Endothelial cell of umbilical vein (primary cell): ENCODE data around the gene GLRX. TPM values are rescaled to one million over a fixed set of nuclear protein-coding genes. Genes with fewer than 3 reads are reported as not detected.

Source experiments
- BruUV-seq: library from RNA; stranded (reverse); fragments of 400-500 nt; replicated peaks from 2 replicates; lab custom pipeline; 2021; lab: Mats Ljungman, UMichigan
- CTCF ChIA-PET: fragments of 300-600, 350-600 bp; sonication (Branson Sonifier 250); formaldehyde crosslinking; loops from one replicate; lab custom pipeline; 2021; ENCODE audit warnings: antibody characterized with exemption, inconsistent platforms; lab: Charles Lee
- POLR2A ChIA-PET: fragments of 300-600, 350-600 bp; sonication (Branson Sonifier 250); formaldehyde crosslinking; loops from one replicate; lab custom pipeline; 2021; ENCODE audit warnings: antibody characterized with exemption, inconsistent platforms; lab: Charles Lee
- DNase-seq: peaks from one replicate; pipeline ENCODE4 v3.0.0-alpha.2; 2011; ENCODE audit warnings: low read depth, low spot score
- FAIRE-seq: peaks from 2 replicates; lab custom pipeline; 2011; peaks lifted over from hg19 to GRCh38; lab: Jason Lieb, UNC
- H2AFZ ChIP-seq: 2 replicates; pipeline ENCODE4 v1.6.0; 2012; ENCODE audit warnings: low read depth, low read length, control low read depth, inconsistent platforms
- H3K27ac ChIP-seq: 2 replicates; pipeline ENCODE4 v1.5.1; 2011; ENCODE audit warnings: low read depth, mild to moderate bottlenecking, control low read depth, low read length, moderate library complexity; ENCODE audit not compliant: insufficient read depth
- H3K27me3 ChIP-seq, 2 experiments: 2 replicates each; pipeline versions ENCODE4 v1.6.0 to v1.6.1; 2011; ENCODE audit warnings: low read length in 2 of 2, mixed read lengths in 1 of 2; ENCODE audit not compliant: control insufficient read depth in 2 of 2, insufficient read depth in 2 of 2
- H3K36me3 ChIP-seq, 2 experiments: 2 replicates in 1 of 2; 3 replicates in 1 of 2; pipeline ENCODE4 v1.5.1; 2011; ENCODE audit warnings: low read length in 2 of 2, mild to moderate bottlenecking in 1 of 2, moderate library complexity in 1 of 2; ENCODE audit not compliant: control insufficient read depth in 2 of 2, insufficient read depth in 2 of 2; ENCODE audit errors: extremely low read depth in 1 of 2
- H3K4me1 ChIP-seq: 3 replicates; pipeline ENCODE4 v1.5.1; 2011; ENCODE audit warnings: mild to moderate bottlenecking, low read length; ENCODE audit not compliant: control insufficient read depth, insufficient read depth; ENCODE audit errors: extremely low read depth
- H3K4me2 ChIP-seq: 2 replicates; pipeline ENCODE4 v1.6.1; 2011; ENCODE audit warnings: low read length, control low read depth, mixed read lengths; ENCODE audit not compliant: insufficient read depth
- H3K4me3 ChIP-seq, 3 experiments: fragments of 200-600 bp in 1 of 3; sonication (generic), shearing (Covaris generic) in 1 of 3; replicated peaks in 1 of 3; 2 replicates each; pipeline ENCODE4 v1.5.1; 2011 to 2016; ENCODE audit warnings: control low read depth in 3 of 3, low read length in 3 of 3, mild to moderate bottlenecking in 2 of 3, inconsistent platforms in 1 of 3, low read depth in 1 of 3, moderate library complexity in 1 of 3; ENCODE audit not compliant: insufficient read depth in 1 of 3
- H3K79me2 ChIP-seq: 2 replicates; pipeline ENCODE4 v1.6.0; 2012; ENCODE audit warnings: low read length, inconsistent platforms; ENCODE audit not compliant: control insufficient read depth, insufficient read depth
- H3K9ac ChIP-seq: replicated peaks from 2 replicates; pipeline ENCODE3; 2011; ENCODE audit warnings: low read length, control low read depth; ENCODE audit not compliant: insufficient read depth; ENCODE audit errors: extremely low read depth
- H3K9me1 ChIP-seq: replicated peaks from 3 replicates; pipeline ENCODE4 v1.6.0; 2011; ENCODE audit warnings: mild to moderate bottlenecking, low read length; ENCODE audit not compliant: control insufficient read depth, insufficient read depth; ENCODE audit errors: extremely low read depth
- H3K9me3 ChIP-seq: replicated peaks from 2 replicates; pipeline ENCODE4 v1.5.1; 2012; ENCODE audit warnings: low read length, inconsistent platforms; ENCODE audit not compliant: control insufficient read depth, insufficient read depth
- H4K20me1 ChIP-seq: replicated peaks from 2 replicates; pipeline ENCODE3; 2011; ENCODE audit warnings: mild to moderate bottlenecking, low read length; ENCODE audit not compliant: control insufficient read depth, insufficient read depth; ENCODE audit errors: extremely low read depth
- CTCF ChIP-seq, 2 donors: IDR thresholded peaks; 1 replicate in 1 of 2; 2 replicates in 1 of 2; pipeline ENCODE4 v1.5.1; 2011; ENCODE audit warnings: low read length in 2 of 2, mild to moderate bottlenecking in 2 of 2, moderate library complexity in 2 of 2, control low read depth in 1 of 2, inconsistent platforms in 1 of 2, low read depth in 1 of 2; ENCODE audit not compliant: insufficient read depth in 1 of 2; ENCODE audit errors: extremely low read depth in 1 of 2
- EZH2 ChIP-seq: IDR thresholded peaks from 2 replicates; pipeline ENCODE4 v1.6.1; 2012; ENCODE audit warnings: borderline replicate concordance, low read depth, mild to moderate bottlenecking, moderate library complexity, low read length, inconsistent platforms; ENCODE audit not compliant: severe bottlenecking
- FOS ChIP-seq: IDR thresholded peaks from 2 replicates; pipeline ENCODE4 v1.6.1; 2011; ENCODE audit warnings: mild to moderate bottlenecking, low read length, moderate library complexity, borderline replicate concordance; ENCODE audit not compliant: insufficient read depth
- GATA2 ChIP-seq: IDR thresholded peaks from 2 replicates; pipeline ENCODE4 v1.7.0; 2011; ENCODE audit warnings: low read depth, mild to moderate bottlenecking, moderate library complexity, mixed read lengths, low read length; ENCODE audit not compliant: insufficient read length, insufficient read depth
- JUN ChIP-seq: IDR thresholded peaks from 2 replicates; pipeline ENCODE4 v1.6.1; 2011; ENCODE audit warnings: borderline replicate concordance, low read depth; ENCODE audit not compliant: insufficient read length, insufficient read depth
- MAX ChIP-seq: IDR thresholded peaks from 2 replicates; pipeline ENCODE4 v1.6.1; 2011; ENCODE audit not compliant: insufficient read depth, insufficient read length
- MYC ChIP-seq: IDR thresholded peaks from one replicate; pipeline ENCODE4 v1.6.1; 2011; ENCODE audit warnings: mild to moderate bottlenecking, low read depth, low read length
- POLR2A ChIP-seq: IDR thresholded peaks from 2 replicates; pipeline ENCODE4 v1.6.1; 2012; ENCODE audit warnings: low read depth, mild to moderate bottlenecking, control low read depth, low read length
- POLR2AphosphoS5 ChIP-seq: IDR thresholded peaks from 2 replicates; pipeline ENCODE4 v1.6.1; 2012; ENCODE audit warnings: low read depth, mild to moderate bottlenecking, control low read depth, low read length, moderate library complexity; ENCODE audit not compliant: insufficient read depth
- dilution Hi-C: fragments of 300-500 bp; cut with MboI; formaldehyde crosslinking; loops from one replicate; pipeline ENCODE4 v1.15.0; 2019; ENCODE audit warnings: low sequenced_read_pairs; ENCODE audit not compliant: extremely low pct_ligation_motif_present
- intact Hi-C: fragments of 100-400 bp; cut with micrococcal nuclease; formaldehyde crosslinking; loops from one replicate; pipeline ENCODE4 v1.10.0; 2022
- polyA plus RNA-seq, 4 experiments: library from polyadenylated mRNA; depleted of rRNA in 3 of 4; stranded (reverse) in 3 of 4; unstranded in 1 of 4; fragments of >200 nt; gene quantifications; 2 replicates each; pipeline versions ENCODE4 v1.2.1 to v1.2.3, GENCODE V29; 2011 to 2012; ENCODE audit warnings: missing spikeins in 1 of 4
- total RNA-seq: library from RNA; stranded (reverse); gene quantifications from 2 replicates; pipeline ENCODE4 v1.2.3, GENCODE V29; 2021

Gene GLRX
- total and polyA plus RNA-seq, 2 donors (not counting 3 experiments of a cell fraction or from before 2014, with no cell fraction given), result 14.2 to 40.3 TPM

- peaks cover 0 to 3% of the 10 kb centered on the region in 2 experiments for H3K36me3 ChIP-seq
- no peak overlapping the region for H3K4me2 ChIP-seq
- no peaks in the 10 kb centered on the region for H3K79me2 ChIP-seq
- no peaks in the 10 kb centered on the region for H3K27me3 ChIP-seq
- intact Hi-C loops (no loop called here), dilution Hi-C loops (no loop called here)
- H2AFZ ChIP-seq, result no peak overlapping the region
- no TSS peak for BruUV-seq
- DNase-seq (no peak), FAIRE-seq (no peak)
- H3K4me3 ChIP-seq, result no peak overlapping the region
- TF ChIP-seq MYC (no peak), GATA2 (no peak), POLR2A (no peak), POLR2AphosphoS5 (no peak), FOS (no peak), JUN (no peak), MAX (no peak), EZH2 (no peak), CTCF (IDR thresholded peaks at IDR 0.05; ENCODE audit: extremely low read depth in 1 of 2, insufficient read depth in 1 of 2, low read depth in 1 of 2, low read length in 2 of 2) (no peak)
- no peaks in the 10 kb centered on the region for H4K20me1 ChIP-seq
- H3K9ac ChIP-seq, result no peak overlapping the region
- no peak overlapping the region for H3K27ac ChIP-seq
- CTCF ChIA-PET, result interaction anchor here (1.0 to 6.5 kb wide), 3 partner anchors 64 to 138 kb away, joined by 4 to 201 read pairs (median 4); no protein-coding TSS in a partner anchor
- no peaks in the 10 kb centered on the region for H3K9me1 ChIP-seq
- peaks cover 11% of the 10 kb centered on the region for H3K4me1 ChIP-seq
- POLR2A ChIA-PET, result no interaction called here
- H3K9me3 ChIP-seq, result no peaks in the 10 kb centered on the region
These were observed 38.9 kb downstream of the GLRX start for GRCh38 chr5:95783661-95784060.
